Germinal center (tissue), 1 donor: ENCODE measurements around the gene GOSR1.
"Not testable (repeated sequence)": the region's sequence is repeated elsewhere in the genome, so short reads cannot be mapped to it uniquely, and the experiment has no call there.

Source experiments
- DNase-seq: peaks from one replicate; pipeline ENCODE4 v3.0.0; 2012; ENCODE audit warnings: mixed read lengths, low spot score

The GOSR1 gene

GRCh38 chr17:30505868-30506417, 28.7 kb downstream of the GOSR1 start:
- DNase-seq = no peak

- no peak for DNase-seq
Measured at GRCh38 chr17:30506481-30506880, 29.3 kb downstream of the GOSR1 start.

- no peak for DNase-seq
Measured at GRCh38 chr17:30513346-30513745, 36.1 kb downstream of the GOSR1 start.

GRCh38 chr17:30514895-30515596, 37.8 kb downstream of the GOSR1 start:
- no peak for DNase-seq

DNA sequence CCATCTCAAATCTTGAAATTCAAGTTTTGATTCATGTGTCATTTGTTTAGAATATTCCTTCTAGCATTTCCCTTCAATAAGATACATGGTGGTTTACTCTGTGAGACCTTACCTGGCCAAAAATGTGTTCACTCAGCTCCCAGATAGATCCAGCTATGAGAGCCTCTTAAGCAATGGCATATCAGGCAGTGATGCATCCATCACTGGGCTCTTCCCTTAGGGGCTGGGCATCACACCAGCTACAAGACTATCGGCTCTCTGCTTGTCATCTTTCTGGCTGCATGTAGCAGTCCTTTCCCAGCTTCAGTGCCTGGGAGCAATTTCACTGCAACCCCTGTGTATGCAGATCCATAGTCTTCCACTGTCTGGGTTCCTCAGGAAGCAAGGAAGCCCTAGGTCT, 40.6 kb downstream of the GOSR1 start:
- DNase-seq = no peak

GRCh38 chr17:30519166-30519565, 42.0 kb downstream of the GOSR1 start:
- DNase-seq = no peak

GRCh38 chr17:30519707-30520106, 42.5 kb downstream of the GOSR1 start:
- no peak for DNase-seq

GRCh38 chr17:30520436-30520835, 43.2 kb downstream of the GOSR1 start:
- DNase-seq = no peak

GRCh38 chr17:30520882-30521281, 43.7 kb downstream of the GOSR1 start:
- DNase-seq = no peak

GRCh38 chr17:30521766-30522165, 44.6 kb downstream of the GOSR1 start:
- DNase-seq = no peak

DNA sequence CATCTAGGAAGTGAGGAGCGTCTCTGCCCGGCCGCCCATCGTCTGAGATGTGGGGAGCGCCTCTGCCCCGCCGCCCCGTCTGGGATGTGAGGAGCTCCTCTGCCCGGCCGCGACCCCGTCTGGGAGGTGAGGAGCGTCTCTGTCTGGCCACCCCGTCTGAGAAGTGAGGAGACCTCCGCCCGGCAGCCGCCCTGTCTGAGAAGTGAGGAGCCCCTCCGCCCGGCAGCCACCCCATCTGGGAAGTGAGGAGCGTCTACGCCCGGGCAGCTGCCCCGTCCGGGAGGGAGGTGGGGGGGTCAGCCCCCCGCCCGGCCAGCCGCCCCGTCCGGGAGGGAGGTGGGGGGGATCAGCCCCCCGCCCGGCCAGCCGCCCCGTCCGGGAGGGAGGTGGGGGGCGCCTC, 46.0 kb downstream of the GOSR1 start:
- not testable (repeated sequence) for DNase-seq

GRCh38 chr17:30524847-30525246, 47.6 kb downstream of the GOSR1 start:
- DNase-seq = no peak

- DNase-seq = no peak
Measured at GRCh38 chr17:30526401-30526800, 49.2 kb downstream of the GOSR1 start.

DNA sequence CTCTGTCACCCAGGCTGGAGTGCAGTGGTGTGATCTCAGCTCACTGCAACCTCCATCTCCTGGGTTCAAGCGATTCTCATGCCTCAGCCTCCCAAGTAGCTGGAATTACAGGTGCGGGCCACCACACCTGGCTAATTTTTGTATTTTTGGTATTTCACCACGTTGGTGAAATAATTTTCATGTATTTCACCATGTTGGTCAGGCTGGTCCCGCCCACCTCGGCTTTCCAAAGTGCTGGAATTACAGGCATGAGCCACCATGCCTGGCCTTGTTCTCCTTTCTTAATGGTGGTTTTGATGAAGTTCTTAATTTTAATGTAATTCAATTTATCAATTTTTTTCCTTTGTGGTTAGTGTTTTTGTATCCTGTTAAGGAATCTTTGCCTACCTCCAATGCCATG, 51.5 kb downstream of the GOSR1 start:
- not testable (repeated sequence) for DNase-seq

- DNase-seq = no peak
Measured at GRCh38 chr17:30530346-30531025, 53.3 kb downstream of the GOSR1 start.

GRCh38 chr17:30532871-30533270, 55.7 kb downstream of the GOSR1 start:
- no peak for DNase-seq

DNA sequence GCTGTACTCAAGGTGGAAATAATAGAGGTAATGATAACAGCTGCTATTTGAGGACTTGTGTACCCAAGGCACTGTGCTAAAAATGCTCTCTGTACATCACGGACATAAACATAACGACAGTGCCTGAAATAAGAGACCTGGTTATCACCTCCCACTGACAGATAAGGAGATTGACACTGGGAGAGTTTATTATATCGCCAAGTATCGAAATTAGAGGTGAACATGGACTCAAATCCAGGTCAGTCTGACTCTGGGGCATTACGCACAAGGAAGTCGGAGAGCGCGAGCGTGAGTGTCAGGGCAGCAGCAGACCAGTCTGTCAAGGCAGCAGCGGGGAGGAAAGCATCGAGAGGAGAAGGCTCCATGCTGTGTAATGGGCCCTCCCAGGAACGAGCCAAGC, 57.1 kb downstream of the GOSR1 start:
- no peak for DNase-seq

GRCh38 chr17:30534938-30535921, 58.0 kb downstream of the GOSR1 start:
- no peak for DNase-seq

DNA sequence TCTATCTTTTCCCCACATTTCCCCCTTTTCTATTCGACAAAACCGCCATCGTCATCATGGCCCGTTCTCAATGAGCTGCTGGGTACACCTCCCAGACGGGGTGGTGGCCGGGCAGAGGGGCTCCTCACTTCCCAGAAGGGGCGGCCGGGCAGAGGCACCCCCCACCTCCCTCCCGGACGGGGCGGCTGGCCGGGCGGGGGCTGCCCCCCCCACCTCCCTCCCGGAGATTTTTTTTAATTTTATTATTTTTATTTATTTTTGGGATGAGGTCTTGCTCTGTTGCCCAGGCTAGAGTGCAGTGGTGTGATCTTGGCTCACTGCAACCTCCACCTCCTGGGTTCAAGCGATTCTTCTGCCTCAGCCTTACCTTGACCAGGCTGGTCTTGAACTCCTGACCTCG, 59.6 kb downstream of the GOSR1 start:
- DNase-seq = not testable (repeated sequence)

DNA sequence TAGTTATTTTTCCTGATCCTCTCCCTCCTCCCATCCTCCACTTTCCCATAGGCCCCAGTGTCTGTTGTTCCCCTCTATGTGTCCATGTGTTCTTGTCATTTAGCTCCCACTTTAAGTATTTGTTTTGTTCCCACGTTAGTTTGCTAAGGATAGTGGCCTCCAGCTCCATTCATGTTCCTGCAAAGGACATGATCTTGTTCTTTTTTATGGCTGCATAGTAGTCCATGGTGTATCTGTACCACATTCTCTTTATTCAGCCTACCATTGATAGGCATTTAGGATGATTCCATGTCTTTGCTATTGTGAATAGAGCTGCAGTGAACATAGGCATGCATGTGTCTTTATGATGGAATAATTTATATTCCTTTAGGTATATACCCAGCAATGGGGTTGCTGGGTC, 60.5 kb downstream of the GOSR1 start:
- DNase-seq = not testable (repeated sequence)

DNA sequence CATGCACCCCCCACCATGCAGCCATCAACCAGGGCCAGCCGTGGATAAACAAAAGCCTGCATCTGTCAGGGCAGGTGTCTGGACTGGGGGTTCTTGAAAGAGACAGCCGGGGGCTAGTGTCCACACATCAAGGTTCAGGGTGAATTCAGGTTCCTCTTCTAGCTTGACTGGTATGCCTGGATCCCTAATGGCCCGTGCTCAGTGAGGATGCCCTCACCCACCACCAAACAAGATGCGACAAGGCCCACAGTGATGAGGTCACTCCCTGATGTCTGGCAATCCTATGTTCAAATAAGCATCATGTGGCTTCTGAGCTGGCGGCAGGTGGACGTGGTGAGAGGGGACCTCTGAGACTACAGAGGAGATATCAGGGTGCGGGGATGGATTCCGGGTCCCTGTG, 64.6 kb downstream of the GOSR1 start:
- DNase-seq = no peak

- DNase-seq = no peak
Measured at GRCh38 chr17:30543456-30543855, 66.2 kb downstream of the GOSR1 start.
